Measurements from ENCODE around the gene PPIL4.

PPIL4 gene

DNA sequence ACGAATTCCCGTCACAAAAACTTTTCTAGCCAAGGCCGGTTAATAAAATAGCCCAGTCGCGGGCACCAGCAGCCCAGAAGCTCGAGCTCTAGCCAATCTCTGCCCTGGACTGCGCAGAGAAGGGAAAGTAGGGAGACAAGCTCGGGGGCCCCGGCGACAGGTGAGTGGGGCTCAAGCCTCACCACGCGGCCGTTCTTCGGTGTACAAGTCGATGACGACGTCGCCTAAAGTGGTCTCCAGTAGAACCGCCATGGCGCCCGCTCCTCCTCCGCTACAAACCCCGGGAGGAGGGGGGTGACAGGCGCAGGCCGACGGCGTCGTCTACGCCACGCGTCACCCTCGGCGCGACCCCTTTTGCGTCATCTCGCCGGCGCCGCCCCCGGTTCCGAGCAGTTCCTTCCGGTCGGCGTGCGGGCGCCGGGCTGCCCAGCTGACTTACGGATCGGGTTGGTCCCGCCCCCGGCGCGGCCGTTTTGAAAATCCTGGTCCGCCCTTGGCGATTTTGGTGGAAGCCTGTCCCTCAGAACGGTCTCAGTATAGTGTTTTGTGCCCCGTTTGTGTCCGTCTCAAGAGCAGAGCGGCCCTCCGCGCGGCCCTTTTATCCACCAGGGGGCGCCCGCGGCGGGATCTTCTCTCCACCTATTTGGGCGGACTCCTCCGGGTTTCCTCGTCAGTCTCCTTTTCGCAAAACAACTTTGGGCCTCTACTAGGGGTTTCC is at the start of gene PPIL4:
Gene PPIL4 (minus strand): TSS at position 290 of the 718 bp plus-strand sequence. CDS start 38 bp downstream, at position 252.
- peak; percentile 90 to 96 (median 92) for DNase-seq (ENCODE audit: low read depth in 3 of 3)

GRCh38 chr6:149593408-149593807 is 47.6 kb upstream of the PPIL4 start:
- no peak for DNase-seq (ENCODE audit: low read depth in 3 of 3)

- DNase-seq (ENCODE audit: low read depth in 3 of 3): no peak
Measured at GRCh38 chr6:149592983-149593382, 47.1 kb upstream of the PPIL4 start.

- no peak for DNase-seq (ENCODE audit: low read depth in 3 of 3)
Measured at GRCh38 chr6:149586149-149586548, 40.3 kb upstream of the PPIL4 start.

GRCh38 chr6:149581349-149581748 is 35.5 kb upstream of the PPIL4 start:
- no peak for DNase-seq (ENCODE audit: low read depth in 3 of 3)

DNA sequence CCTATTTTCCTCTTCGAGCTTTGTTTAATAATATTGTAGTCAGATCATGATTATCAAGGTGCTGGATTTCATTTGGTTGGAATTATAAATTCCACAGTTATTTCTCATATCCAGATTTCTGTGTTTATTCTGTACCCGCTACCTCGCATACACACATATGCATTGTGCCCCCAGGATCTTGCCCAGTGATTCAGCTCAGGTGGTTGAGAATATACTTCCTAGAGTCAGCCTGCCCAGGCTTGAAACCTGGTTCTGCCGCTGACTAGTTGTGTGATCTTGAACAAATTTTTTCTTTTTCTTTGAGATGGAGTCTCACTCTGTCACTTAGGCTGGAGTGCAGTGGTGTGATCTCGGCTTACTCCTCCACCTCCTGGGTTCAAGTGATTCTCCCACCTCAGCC is 35.0 kb upstream of the PPIL4 start:
- DNase-seq (ENCODE audit: low read depth in 3 of 3): no peak

DNA sequence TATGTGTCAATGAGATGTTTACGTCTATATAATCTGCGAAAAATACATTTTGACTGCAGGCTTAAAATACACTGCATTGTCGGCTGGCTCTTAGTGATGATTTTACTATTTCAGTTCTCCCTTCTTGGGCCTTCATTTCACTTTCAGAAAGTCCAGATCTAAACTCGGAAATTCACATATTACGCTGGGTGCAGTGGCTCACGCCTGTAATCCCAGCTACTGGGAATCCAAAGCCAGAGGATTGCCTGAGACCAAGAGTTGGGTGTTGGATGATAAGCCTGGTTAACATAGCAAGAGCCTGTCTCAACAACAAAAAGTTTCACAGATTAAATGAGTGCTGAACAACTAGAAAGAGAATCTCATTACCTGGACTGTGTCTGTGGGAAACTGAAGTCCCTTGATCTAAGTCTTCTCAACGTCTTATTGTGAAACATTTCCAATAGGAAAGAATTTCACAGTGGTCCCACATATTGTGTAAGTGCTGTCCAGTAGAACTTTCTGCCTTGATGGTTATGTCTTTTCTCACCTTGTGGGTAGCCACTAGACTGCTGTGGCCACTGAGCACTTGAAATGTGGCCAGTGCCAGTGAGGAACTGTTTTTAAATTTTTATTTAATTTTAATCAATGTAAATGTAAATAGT is 22.2 kb upstream of the PPIL4 start:
- no peak for DNase-seq (ENCODE audit: low read depth in 3 of 3)

GRCh38 chr6:149567194-149567586 is 21.3 kb upstream of the PPIL4 start:
- DNase-seq (ENCODE audit: low read depth in 3 of 3): no peak

DNA sequence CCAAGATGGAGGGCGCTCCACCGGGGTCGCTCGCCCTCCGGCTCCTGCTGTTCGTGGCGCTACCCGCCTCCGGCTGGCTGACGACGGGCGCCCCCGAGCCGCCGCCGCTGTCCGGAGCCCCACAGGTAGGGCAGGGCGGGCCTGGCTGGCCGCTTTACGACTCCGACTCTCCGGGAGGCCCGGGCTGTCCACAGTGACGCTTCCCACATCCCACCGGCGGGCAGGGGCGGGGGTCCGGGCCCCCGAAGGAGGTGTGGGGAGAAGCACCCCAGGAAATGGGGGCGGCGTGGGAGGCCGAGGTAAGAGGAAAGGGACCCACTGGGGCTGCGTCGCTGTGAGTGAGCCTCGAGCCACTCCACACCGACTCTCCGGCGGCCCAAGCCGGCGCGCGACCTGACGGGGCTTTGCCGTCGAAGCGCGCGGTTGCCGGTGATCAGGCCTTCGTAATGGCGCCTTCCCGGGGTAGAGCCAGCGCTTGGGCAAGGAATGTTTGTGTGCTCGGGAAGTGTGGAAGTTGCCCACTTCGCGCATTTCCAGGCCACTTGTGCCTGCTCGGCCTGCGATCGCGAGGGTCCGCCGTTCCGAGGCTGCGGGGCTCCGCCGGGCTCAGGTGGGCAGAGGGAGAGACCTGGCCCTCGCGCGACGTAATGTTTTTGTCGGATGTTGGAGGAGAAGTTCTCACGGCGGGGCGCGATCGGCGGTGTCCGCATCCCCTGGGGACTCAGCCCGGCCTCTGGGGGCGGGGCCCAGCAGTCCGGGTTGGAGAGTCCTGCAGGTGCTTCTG is 20.8 kb upstream of the PPIL4 start:
- DNase-seq (ENCODE audit: low read depth in 3 of 3): peak; percentile 18 to 40 (median 18)

- DNase-seq (ENCODE audit: low read depth in 3 of 3): peak; percentile 90 to 93 (median 90)
Measured at GRCh38 chr6:149565527-149566409, 19.9 kb upstream of the PPIL4 start, which contains the start of gene GINM1. Gene GINM1, plus strand, starts transcription at chr6:149566375. Its CDS starts 40 bp downstream, at chr6:149566415.

DNA sequence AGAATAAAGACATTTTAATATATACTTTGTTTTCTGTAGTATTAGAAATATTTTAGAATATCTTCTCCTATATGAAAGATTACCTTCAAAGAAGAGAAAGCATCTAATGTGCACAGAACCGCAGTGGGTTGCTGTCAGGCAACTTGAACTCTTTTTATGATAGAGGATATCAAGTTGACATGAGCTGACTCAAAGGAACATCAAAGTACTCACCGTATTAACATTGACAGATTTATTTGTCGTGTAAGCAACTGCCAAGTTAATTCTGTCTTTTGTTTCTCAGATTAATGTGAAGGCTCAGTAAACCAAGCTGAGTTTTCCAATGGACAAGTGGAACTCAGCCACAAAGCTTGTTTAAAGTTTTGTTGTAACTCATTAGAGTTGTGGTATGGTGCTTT is 18.1 kb upstream of the PPIL4 start:
- no peak for DNase-seq (ENCODE audit: low read depth in 3 of 3)

- DNase-seq (ENCODE audit: low read depth in 3 of 3): no peak
Measured at GRCh38 chr6:149563203-149563927, 17.5 kb upstream of the PPIL4 start.

GRCh38 chr6:149560736-149561135 is 14.9 kb upstream of the PPIL4 start:
- DNase-seq (ENCODE audit: low read depth in 3 of 3): no peak

DNA sequence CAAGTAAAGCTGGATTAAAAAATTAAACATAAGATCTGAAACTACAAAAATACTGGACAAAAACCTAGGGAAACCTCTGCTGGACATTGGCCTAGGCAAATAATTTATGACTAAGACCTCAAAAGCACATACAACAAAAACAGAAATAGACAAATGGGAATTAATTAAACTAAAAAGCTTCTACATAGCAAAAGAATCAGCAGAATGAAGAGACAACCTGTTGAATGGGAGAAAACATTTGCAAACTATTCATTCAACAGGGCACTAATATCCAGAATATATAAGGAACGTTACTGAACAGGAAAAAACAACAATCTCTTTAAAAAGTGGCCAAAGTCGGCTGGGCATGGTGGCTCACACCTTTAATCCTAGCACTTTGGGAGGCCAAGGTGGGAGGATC is 13.5 kb upstream of the PPIL4 start:
- DNase-seq (ENCODE audit: low read depth in 3 of 3): no peak

DNA sequence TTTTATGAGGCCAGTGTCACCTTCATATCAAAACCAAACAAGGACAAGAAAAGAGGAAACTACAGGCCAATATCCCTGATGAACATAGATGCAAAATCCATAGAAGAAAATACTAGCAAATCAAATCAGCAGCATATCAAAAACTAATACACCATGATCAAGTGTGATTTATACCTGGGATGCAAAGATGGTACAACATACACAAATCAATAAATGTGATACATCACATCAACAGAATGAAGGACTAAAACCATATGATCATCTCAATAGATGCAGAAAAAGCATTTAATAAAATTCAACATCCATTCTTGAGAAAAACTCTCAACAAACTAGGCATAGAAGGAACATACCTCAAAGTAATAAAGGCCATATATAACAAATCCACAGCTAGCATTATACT is 12.2 kb upstream of the PPIL4 start:
- no peak for DNase-seq (ENCODE audit: low read depth in 3 of 3)

GRCh38 chr6:149551920-149552319 is 6.1 kb upstream of the PPIL4 start:
- no peak for DNase-seq (ENCODE audit: low read depth in 3 of 3)

GRCh38 chr6:149545258-149545753 is 537 bp downstream of the PPIL4 start:
- peak in 1 of 3 donors; percentile 32 for DNase-seq (ENCODE audit: low read depth in 3 of 3)

- DNase-seq (ENCODE audit: low read depth in 3 of 3): no peak
Measured at GRCh38 chr6:149544646-149545257, 1.1 kb downstream of the PPIL4 start.

- no peak for DNase-seq (ENCODE audit: low read depth in 3 of 3)
Measured at GRCh38 chr6:149541139-149541538, 4.7 kb downstream of the PPIL4 start.

DNA sequence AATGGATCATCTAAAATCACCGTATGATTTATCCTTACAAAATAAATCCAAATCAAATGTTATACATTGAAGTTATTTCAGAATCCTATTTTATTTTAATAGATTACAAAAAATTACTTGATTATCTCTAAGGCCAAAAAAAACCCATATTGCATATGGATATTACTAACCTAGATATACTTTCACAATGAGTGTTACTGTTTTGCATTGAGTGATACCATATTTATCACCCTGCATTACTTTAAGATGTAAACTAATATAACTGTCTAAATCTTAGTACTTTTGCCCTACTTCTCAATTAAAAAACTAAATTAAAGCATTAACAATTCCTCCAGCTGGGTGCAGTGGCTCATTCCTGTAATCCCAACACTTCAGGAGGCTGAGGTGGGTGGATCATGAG is 11.1 kb downstream of the PPIL4 start:
- DNase-seq (ENCODE audit: low read depth in 3 of 3): no peak

Data from stimulated activated CD4-positive, alpha-beta T cell treated with anti-CD3 and anti-CD28 coated beads, TNF-alpha, amount 100 ng/mL, for 48 hours (primary cell).